Measurements from ENCODE around the gene ATP8B4.

- no peak for TF ChIP-seq CTCF (IDR thresholded peaks at IDR 0.05)
- no peak for TF ChIP-seq EZH2 (IDR thresholded peaks at IDR 0.05; ENCODE audit: borderline replicate concordance, insufficient read depth, low read depth, low read length, poor library complexity, severe bottlenecking)
Observed at GRCh38 chr15:50055750-50056157, 63.3 kb downstream of the ATP8B4 start.

Measured in B cell (primary cell).